Endothelial cell of umbilical vein (primary cell): ENCODE measurements around the gene CHST3. TPM values are rescaled to one million over a fixed set of nuclear protein-coding genes. Genes with fewer than 3 reads are reported as not detected.

Experiments
- BruUV-seq: library from RNA; stranded (reverse); fragments of 400-500 nt; replicated peaks from 2 replicates; lab custom pipeline; 2021; lab: Mats Ljungman, UMichigan
- CTCF ChIA-PET: fragments of 300-600, 350-600 bp; sonication (Branson Sonifier 250); formaldehyde crosslinking; loops from one replicate; lab custom pipeline; 2021; ENCODE audit warnings: antibody characterized with exemption, inconsistent platforms; lab: Charles Lee
- POLR2A ChIA-PET: fragments of 300-600, 350-600 bp; sonication (Branson Sonifier 250); formaldehyde crosslinking; loops from one replicate; lab custom pipeline; 2021; ENCODE audit warnings: antibody characterized with exemption, inconsistent platforms; lab: Charles Lee
- DNase-seq: peaks from one replicate; pipeline ENCODE4 v3.0.0-alpha.2; 2011; ENCODE audit warnings: low read depth, low spot score
- FAIRE-seq: peaks from 2 replicates; lab custom pipeline; 2011; peaks lifted over from hg19 to GRCh38; lab: Jason Lieb, UNC
- H2AFZ ChIP-seq: 2 replicates; pipeline ENCODE4 v1.6.0; 2012; ENCODE audit warnings: low read depth, low read length, control low read depth, inconsistent platforms
- H3K27ac ChIP-seq: 2 replicates; pipeline ENCODE4 v1.5.1; 2011; ENCODE audit warnings: low read depth, mild to moderate bottlenecking, control low read depth, low read length, moderate library complexity; ENCODE audit not compliant: insufficient read depth
- H3K27me3 ChIP-seq, 2 experiments: 2 replicates each; pipeline versions ENCODE4 v1.6.0 to v1.6.1; 2011; ENCODE audit warnings: low read length in 2 of 2, mixed read lengths in 1 of 2; ENCODE audit not compliant: control insufficient read depth in 2 of 2, insufficient read depth in 2 of 2
- H3K36me3 ChIP-seq, 2 experiments: 2 replicates in 1 of 2; 3 replicates in 1 of 2; pipeline ENCODE4 v1.5.1; 2011; ENCODE audit warnings: low read length in 2 of 2, mild to moderate bottlenecking in 1 of 2, moderate library complexity in 1 of 2; ENCODE audit not compliant: control insufficient read depth in 2 of 2, insufficient read depth in 2 of 2; ENCODE audit errors: extremely low read depth in 1 of 2
- H3K4me1 ChIP-seq: 3 replicates; pipeline ENCODE4 v1.5.1; 2011; ENCODE audit warnings: mild to moderate bottlenecking, low read length; ENCODE audit not compliant: control insufficient read depth, insufficient read depth; ENCODE audit errors: extremely low read depth
- H3K4me2 ChIP-seq: 2 replicates; pipeline ENCODE4 v1.6.1; 2011; ENCODE audit warnings: low read length, control low read depth, mixed read lengths; ENCODE audit not compliant: insufficient read depth
- H3K4me3 ChIP-seq, 3 experiments: fragments of 200-600 bp in 1 of 3; sonication (generic), shearing (Covaris generic) in 1 of 3; replicated peaks in 1 of 3; 2 replicates each; pipeline ENCODE4 v1.5.1; 2011 to 2016; ENCODE audit warnings: control low read depth in 3 of 3, low read length in 3 of 3, mild to moderate bottlenecking in 2 of 3, inconsistent platforms in 1 of 3, low read depth in 1 of 3, moderate library complexity in 1 of 3; ENCODE audit not compliant: insufficient read depth in 1 of 3
- H3K79me2 ChIP-seq: 2 replicates; pipeline ENCODE4 v1.6.0; 2012; ENCODE audit warnings: low read length, inconsistent platforms; ENCODE audit not compliant: control insufficient read depth, insufficient read depth
- H3K9ac ChIP-seq: replicated peaks from 2 replicates; pipeline ENCODE3; 2011; ENCODE audit warnings: low read length, control low read depth; ENCODE audit not compliant: insufficient read depth; ENCODE audit errors: extremely low read depth
- H3K9me1 ChIP-seq: replicated peaks from 3 replicates; pipeline ENCODE4 v1.6.0; 2011; ENCODE audit warnings: mild to moderate bottlenecking, low read length; ENCODE audit not compliant: control insufficient read depth, insufficient read depth; ENCODE audit errors: extremely low read depth
- H3K9me3 ChIP-seq: replicated peaks from 2 replicates; pipeline ENCODE4 v1.5.1; 2012; ENCODE audit warnings: low read length, inconsistent platforms; ENCODE audit not compliant: control insufficient read depth, insufficient read depth
- H4K20me1 ChIP-seq: replicated peaks from 2 replicates; pipeline ENCODE3; 2011; ENCODE audit warnings: mild to moderate bottlenecking, low read length; ENCODE audit not compliant: control insufficient read depth, insufficient read depth; ENCODE audit errors: extremely low read depth
- CTCF ChIP-seq, 2 donors: IDR thresholded peaks; 1 replicate in 1 of 2; 2 replicates in 1 of 2; pipeline ENCODE4 v1.5.1; 2011; ENCODE audit warnings: low read length in 2 of 2, mild to moderate bottlenecking in 2 of 2, moderate library complexity in 2 of 2, control low read depth in 1 of 2, inconsistent platforms in 1 of 2, low read depth in 1 of 2; ENCODE audit not compliant: insufficient read depth in 1 of 2; ENCODE audit errors: extremely low read depth in 1 of 2
- EZH2 ChIP-seq: IDR thresholded peaks from 2 replicates; pipeline ENCODE4 v1.6.1; 2012; ENCODE audit warnings: borderline replicate concordance, low read depth, mild to moderate bottlenecking, moderate library complexity, low read length, inconsistent platforms; ENCODE audit not compliant: severe bottlenecking
- FOS ChIP-seq: IDR thresholded peaks from 2 replicates; pipeline ENCODE4 v1.6.1; 2011; ENCODE audit warnings: mild to moderate bottlenecking, low read length, moderate library complexity, borderline replicate concordance; ENCODE audit not compliant: insufficient read depth
- GATA2 ChIP-seq: IDR thresholded peaks from 2 replicates; pipeline ENCODE4 v1.7.0; 2011; ENCODE audit warnings: low read depth, mild to moderate bottlenecking, moderate library complexity, mixed read lengths, low read length; ENCODE audit not compliant: insufficient read length, insufficient read depth
- JUN ChIP-seq: IDR thresholded peaks from 2 replicates; pipeline ENCODE4 v1.6.1; 2011; ENCODE audit warnings: borderline replicate concordance, low read depth; ENCODE audit not compliant: insufficient read length, insufficient read depth
- MYC ChIP-seq: IDR thresholded peaks from one replicate; pipeline ENCODE4 v1.6.1; 2011; ENCODE audit warnings: mild to moderate bottlenecking, low read depth, low read length
- POLR2A ChIP-seq: IDR thresholded peaks from 2 replicates; pipeline ENCODE4 v1.6.1; 2012; ENCODE audit warnings: low read depth, mild to moderate bottlenecking, control low read depth, low read length
- POLR2AphosphoS5 ChIP-seq: IDR thresholded peaks from 2 replicates; pipeline ENCODE4 v1.6.1; 2012; ENCODE audit warnings: low read depth, mild to moderate bottlenecking, control low read depth, low read length, moderate library complexity; ENCODE audit not compliant: insufficient read depth
- dilution Hi-C: fragments of 300-500 bp; cut with MboI; formaldehyde crosslinking; loops from one replicate; pipeline ENCODE4 v1.15.0; 2019; ENCODE audit warnings: low sequenced_read_pairs; ENCODE audit not compliant: extremely low pct_ligation_motif_present
- intact Hi-C: fragments of 100-400 bp; cut with micrococcal nuclease; formaldehyde crosslinking; loops from one replicate; pipeline ENCODE4 v1.10.0; 2022
- polyA plus RNA-seq, 4 experiments: library from polyadenylated mRNA; depleted of rRNA in 3 of 4; stranded (reverse) in 3 of 4; unstranded in 1 of 4; fragments of >200 nt; gene quantifications; 2 replicates each; pipeline versions ENCODE4 v1.2.1 to v1.2.3, GENCODE V29; 2011 to 2012; ENCODE audit warnings: missing spikeins in 1 of 4
- total RNA-seq: library from RNA; stranded (reverse); gene quantifications from 2 replicates; pipeline ENCODE4 v1.2.3, GENCODE V29; 2021
- TF ChIP-seq, protein P1 (sequence below): IDR thresholded peaks from 2 replicates; pipeline ENCODE4 v1.6.1; 2011; ENCODE audit not compliant: insufficient read depth, insufficient read length

Gene CHST3
- total and polyA plus RNA-seq, 2 donors (not counting 3 experiments of a cell fraction or from before 2014, with no cell fraction given), result 5.5 to 11.5 TPM

DNA sequence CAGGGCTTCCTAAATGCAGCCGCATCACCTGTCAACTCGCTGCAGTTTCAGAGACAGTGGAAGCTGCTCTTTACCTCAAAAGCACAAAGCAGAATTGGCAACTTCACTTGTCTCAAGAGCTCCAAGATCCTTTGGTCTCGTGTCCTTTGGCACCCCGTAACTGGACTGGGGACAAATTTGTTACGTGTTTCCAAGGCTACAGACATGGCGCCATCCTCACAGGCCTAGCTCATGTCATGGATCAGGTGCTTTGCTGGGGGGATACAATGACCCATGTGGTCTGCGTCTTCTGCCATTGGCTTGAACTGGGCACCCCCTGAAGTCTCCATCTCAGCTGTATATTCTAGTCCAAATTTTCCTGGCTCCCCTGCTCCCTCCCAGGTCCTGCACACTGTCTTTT is 48.6 kb downstream of the CHST3 start:
- BruUV-seq, result no TSS peak
- no peak overlapping the region for H3K4me2 ChIP-seq
- H4K20me1 ChIP-seq, result no peaks in the 10 kb centered on the region
- H3K27ac ChIP-seq, result no peak overlapping the region
- FAIRE-seq (no peak), DNase-seq (no peak)
- H3K27me3 ChIP-seq, result peaks cover 0 to 6% of the 10 kb centered on the region in 2 experiments
- TF ChIP-seq FOS (no peak), POLR2A (no peak), EZH2 (no peak), JUN (no peak), MYC (no peak), POLR2AphosphoS5 (no peak), CTCF (IDR thresholded peaks at IDR 0.05; ENCODE audit: extremely low read depth in 1 of 2, insufficient read depth in 1 of 2, low read depth in 1 of 2, low read length in 2 of 2) (no peak), GATA2 (no peak)
- TF ChIP-seq, protein P1, sequence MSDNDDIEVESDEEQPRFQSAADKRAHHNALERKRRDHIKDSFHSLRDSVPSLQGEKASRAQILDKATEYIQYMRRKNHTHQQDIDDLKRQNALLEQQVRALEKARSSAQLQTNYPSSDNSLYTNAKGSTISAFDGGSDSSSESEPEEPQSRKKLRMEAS, result no peak
- POLR2A ChIA-PET, result no interaction called here
- H3K36me3 ChIP-seq, result peaks cover 0 to 4% of the 10 kb centered on the region in 2 experiments
- no peaks in the 10 kb centered on the region for H3K9me3 ChIP-seq
- H3K9ac ChIP-seq, result no peak overlapping the region
- dilution Hi-C loops (no loop called here), intact Hi-C loops (no loop called here)
- peaks cover 17% of the 10 kb centered on the region for H3K4me1 ChIP-seq
- H3K9me1 ChIP-seq, result no peaks in the 10 kb centered on the region
- no peaks in the 10 kb centered on the region for H3K79me2 ChIP-seq
- H2AFZ ChIP-seq, result no peak overlapping the region
- CTCF ChIA-PET, result interaction anchor here (0.7 kb wide), 1 partner anchor 12 kb away, joined by 4 read pairs; no protein-coding TSS in a partner anchor
- H3K4me3 ChIP-seq, result no peak overlapping the region
